HG03039 (cell line): ENCODE measurements around the gene GDPGP1.
"Not testable (repeated sequence)": the region's sequence is repeated elsewhere in the genome, so short reads cannot be mapped to it uniquely, and the experiment has no call there.

Experiments
- ATAC-seq: cut with Tn5 transposase; IDR thresholded peaks from one replicate; pipeline ENCODE4 v1.9.1; 2021; ENCODE audit warnings: mild to moderate bottlenecking, moderate library complexity; ENCODE audit not compliant: unreplicated experiment

Gene GDPGP1

GRCh38 chr15:90234096-90234988 lies at the start of gene GDPGP1:
GDPGP1 (plus strand) TSS chr15:90234209; CDS start chr15:90240909, 6,700 bp downstream.
- no peak for ATAC-seq

GRCh38 chr15:90184786-90185704 lies 49.0 kb upstream of the GDPGP1 start:
- no peak for ATAC-seq

GRCh38 chr15:90187257-90187868 lies 46.6 kb upstream of the GDPGP1 start:
- ATAC-seq = no peak

- not testable (repeated sequence) for ATAC-seq
Observed at GRCh38 chr15:90188065-90188464, 45.9 kb upstream of the GDPGP1 start.

- ATAC-seq = no peak
Observed at GRCh38 chr15:90188914-90189748, 44.9 kb upstream of the GDPGP1 start.

- ATAC-seq = no peak
Observed at GRCh38 chr15:90189781-90190467, 44.1 kb upstream of the GDPGP1 start.

- no peak for ATAC-seq
Observed at GRCh38 chr15:90190606-90191343, 43.2 kb upstream of the GDPGP1 start.

- no peak for ATAC-seq
Observed at GRCh38 chr15:90191344-90191687, 42.7 kb upstream of the GDPGP1 start.

GRCh38 chr15:90191794-90192509 lies 42.1 kb upstream of the GDPGP1 start:
- no peak for ATAC-seq

GRCh38 chr15:90192961-90193786 lies 40.8 kb upstream of the GDPGP1 start:
- no peak for ATAC-seq

GRCh38 chr15:90194655-90195054 lies 39.4 kb upstream of the GDPGP1 start:
- ATAC-seq = no peak

- peak; percentile 7 for ATAC-seq
Observed at GRCh38 chr15:90200534-90201129, 33.4 kb upstream of the GDPGP1 start.

- peak; percentile 67 for ATAC-seq
Observed at GRCh38 chr15:90201130-90201943, 32.7 kb upstream of the GDPGP1 start, which contains the start of gene SEMA4B. SEMA4B (plus strand) TSS chr15:90201330; CDS start chr15:90201579, 249 bp downstream.

GRCh38 chr15:90201944-90202375 lies 32.0 kb upstream of the GDPGP1 start:
- ATAC-seq = no peak

GRCh38 chr15:90202929-90203328 lies 31.1 kb upstream of the GDPGP1 start:
- no peak for ATAC-seq

- no peak for ATAC-seq
Observed at GRCh38 chr15:90203473-90203872, 30.5 kb upstream of the GDPGP1 start.
